Upper lobe of left lung (tissue), 6 donors: ENCODE measurements around the gene ATP9B. TPM values are rescaled to one million over a fixed set of nuclear protein-coding genes. Genes with fewer than 3 reads are reported as not detected.

Source experiments
- ATAC-seq, 2 donors: fragments of 200-7000 bp; cut with Tn5 transposase; one replicate each; pipeline ENCODE4 v1.9.1; 2022; ENCODE audit warnings: mild to moderate bottlenecking in 2 of 2, moderate library complexity in 2 of 2; ENCODE audit not compliant: low FRiP score in 2 of 2
- DNase-seq, 2 donors: peaks; one replicate each; pipeline ENCODE4 v3.0.0-alpha.2; 2019 to 2020
- H3K27ac ChIP-seq, 4 donors: fragments of 200-600 bp; sonication (generic); one replicate each; pipeline ENCODE4 v1.5.1; 2016 to 2019
- H3K27me3 ChIP-seq, 4 donors: fragments of 200-600 bp; sonication (generic); one replicate each; pipeline ENCODE4 v1.5.1; 2017 to 2019
- H3K36me3 ChIP-seq, 4 donors: fragments of 200-600 bp; sonication (generic); one replicate each; pipeline ENCODE4 v1.5.1; 2016 to 2019
- H3K4me1 ChIP-seq, 4 donors: fragments of 200-600 bp; sonication (generic); one replicate each; pipeline ENCODE4 v1.5.1; 2018 to 2019
- H3K4me3 ChIP-seq, 4 donors: fragments of 200-600 bp; sonication (generic); one replicate each; pipeline ENCODE4 v1.5.1; 2017 to 2019; ENCODE audit warnings: mild to moderate bottlenecking in 2 of 4, moderate library complexity in 1 of 4
- H3K9me3 ChIP-seq, 4 donors: fragments of 200-600 bp; sonication (generic); one replicate each; pipeline ENCODE4 v1.5.1; 2018 to 2019
- CTCF ChIP-seq, 6 experiments: fragments of 450-650 bp in 4 of 6; fragments of 200-600 bp in 2 of 6; sonication (generic) in 2 of 6; IDR thresholded peaks; one replicate each; pipeline ENCODE4 v1.5.1; 2016 to 2019; ENCODE audit warnings: antibody characterized with exemption in 6 of 6
- EP300 ChIP-seq, 4 donors: sonication (generic); formaldehyde crosslinking; IDR thresholded peaks; one replicate each; pipeline ENCODE4 v1.5.1; 2017; ENCODE audit warnings: antibody characterized with exemption in 4 of 4, control low read depth in 2 of 4
- POLR2A ChIP-seq, 4 donors: fragments of 450-650 bp; IDR thresholded peaks; one replicate each; pipeline ENCODE4 v1.5.1; 2016 to 2017; ENCODE audit warnings: antibody characterized with exemption in 4 of 4, mild to moderate bottlenecking in 2 of 4
- POLR2AphosphoS5 ChIP-seq, 2 donors: sonication (generic); formaldehyde crosslinking; IDR thresholded peaks; one replicate each; pipeline ENCODE4 v1.5.1; 2017; ENCODE audit warnings: antibody characterized with exemption in 2 of 2
- WGBS, 2 donors: methylation state at CpG; one replicate each; pipeline ENCODE4 v1.1.5; 2017 to 2018; 5-methylcytosine and 5-hydroxymethylcytosine counted together
- total RNA-seq, 6 donors: library from RNA; depleted of rRNA in 4 of 6; stranded (reverse); fragments of >200 nt in 4 of 6; gene quantifications; one replicate each; pipeline versions ENCODE4 v1.1.0 to v1.2.1, GENCODE V29; 2016 to 2021
- donor health status: DM: no; HTN: no; CAD: no; lungs with moderate emphysema.
- donor health status: DM: no; HTN: yes; CAD: no; lungs with severe emphysema.

The ATP9B gene
- total RNA-seq, 6 donors from 2014 or later, result 29.8 to 124 (median 49.2) TPM

- WGBS, 2 donors, result 83 to 86% methylated on average over 7 of the region's 7 CpGs
- DNase-seq (no peak), ATAC-seq (no peak)
- Histone ChIP-seq H3K4me1 (peaks cover 0 to 5% (median 0%) of the 10 kb centered on the region in 4 donors), H3K4me3 (no peak overlapping the region), H3K27ac (no peak overlapping the region), H3K27me3 (no peaks in the 10 kb centered on the region), H3K36me3 (peaks cover 0 to 4% (median 0%) of the 10 kb centered on the region in 4 donors), H3K9me3 (no peaks in the 10 kb centered on the region)
- TF ChIP-seq POLR2AphosphoS5 (IDR thresholded peaks at IDR 0.05) (no peak), CTCF (IDR thresholded peaks at IDR 0.05) (no peak), EP300 (IDR thresholded peaks at IDR 0.05) (no peak), POLR2A (IDR thresholded peaks at IDR 0.05) (no peak)
Observed at GRCh38 chr18:79199691-79200374, 130.6 kb downstream of the ATP9B start.

GRCh38 chr18:79200546-79201268 lies 131.5 kb downstream of the ATP9B start:
- H3K4me1 ChIP-seq, result peaks cover 0 to 5% (median 0%) of the 10 kb centered on the region in 4 donors
- H3K36me3 ChIP-seq, result peaks cover 0 to 2% (median 0%) of the 10 kb centered on the region in 4 donors
- no peaks in the 10 kb centered on the region for H3K27me3 ChIP-seq
- DNase-seq (peak in 1 of 2 donors; percentile 65), ATAC-seq (peak; percentile 94)
- no peak for TF ChIP-seq POLR2AphosphoS5 (IDR thresholded peaks at IDR 0.05)
- TF ChIP-seq POLR2A (IDR thresholded peaks at IDR 0.05), result no peak
- no peak for TF ChIP-seq EP300 (IDR thresholded peaks at IDR 0.05)
- H3K27ac ChIP-seq, result no peak overlapping the region
- no peaks in the 10 kb centered on the region for H3K9me3 ChIP-seq
- 77 to 92% methylated on average over 7 of the region's 7 CpGs for WGBS, 2 donors
- H3K4me3 ChIP-seq, result no peak overlapping the region

- H3K4me1 ChIP-seq, result no peaks in the 10 kb centered on the region
- DNase-seq (no peak), ATAC-seq (no peak)
- H3K27me3 ChIP-seq, result no peaks in the 10 kb centered on the region
- H3K9me3 ChIP-seq, result no peaks in the 10 kb centered on the region
- WGBS, 2 donors, result 90 to 94% methylated on average over 8 of the region's 8 CpGs
- no peak for TF ChIP-seq EP300 (IDR thresholded peaks at IDR 0.05)
- no peak for TF ChIP-seq POLR2A (IDR thresholded peaks at IDR 0.05)
- no peak for TF ChIP-seq CTCF (IDR thresholded peaks at IDR 0.05)
- no peak for TF ChIP-seq POLR2AphosphoS5 (IDR thresholded peaks at IDR 0.05)
- peaks cover 0 to 13% (median 7%) of the 10 kb centered on the region in 4 donors for H3K36me3 ChIP-seq
- no peak overlapping the region for H3K27ac ChIP-seq
- no peak overlapping the region for H3K4me3 ChIP-seq
Observed at GRCh38 chr18:79203017-79203605, 133.9 kb downstream of the ATP9B start.

GRCh38 chr18:79204889-79205807 lies 136.0 kb downstream of the ATP9B start:
- Histone ChIP-seq H3K9me3 (no peaks in the 10 kb centered on the region), H3K36me3 (peaks cover 0 to 21% (median 8%) of the 10 kb centered on the region in 4 donors), H3K27ac (no peak overlapping the region), H3K27me3 (no peaks in the 10 kb centered on the region), H3K4me1 (no peaks in the 10 kb centered on the region), H3K4me3 (no peak overlapping the region)
- WGBS, 2 donors, result 90 to 95% methylated on average over 13 of the region's 13 CpGs
- ATAC-seq (no peak), DNase-seq (no peak)
- TF ChIP-seq CTCF (IDR thresholded peaks at IDR 0.05), result no peak
